GM19025 (cell line): ENCODE measurements around the gene CCM2L.

Experiments used
- ATAC-seq: cut with Tn5 transposase; IDR thresholded peaks from one replicate; pipeline ENCODE4 v1.9.1; 2021; ENCODE audit warnings: mild to moderate bottlenecking, low read depth, moderate library complexity; ENCODE audit not compliant: unreplicated experiment

CCM2L gene

DNA sequence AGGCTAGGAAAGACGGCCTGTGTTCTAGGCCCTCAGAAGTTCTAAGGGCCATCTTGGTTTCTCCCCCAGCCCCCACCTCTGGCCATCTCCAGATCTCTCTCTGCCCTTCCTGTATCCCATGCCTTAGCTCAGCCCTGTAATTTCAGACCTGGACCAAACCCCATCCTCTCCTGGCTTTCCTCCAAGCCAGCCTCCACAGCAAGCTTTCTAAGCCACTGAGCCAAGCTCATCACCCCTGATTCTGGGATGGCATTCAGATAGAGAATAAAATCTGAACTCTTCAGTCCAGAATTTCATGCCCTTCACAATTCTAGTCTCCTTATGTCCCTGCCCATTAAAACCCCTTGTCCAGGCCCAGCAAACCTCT is 18.9 kb upstream of the CCM2L start:
- ATAC-seq, result no peak

DNA sequence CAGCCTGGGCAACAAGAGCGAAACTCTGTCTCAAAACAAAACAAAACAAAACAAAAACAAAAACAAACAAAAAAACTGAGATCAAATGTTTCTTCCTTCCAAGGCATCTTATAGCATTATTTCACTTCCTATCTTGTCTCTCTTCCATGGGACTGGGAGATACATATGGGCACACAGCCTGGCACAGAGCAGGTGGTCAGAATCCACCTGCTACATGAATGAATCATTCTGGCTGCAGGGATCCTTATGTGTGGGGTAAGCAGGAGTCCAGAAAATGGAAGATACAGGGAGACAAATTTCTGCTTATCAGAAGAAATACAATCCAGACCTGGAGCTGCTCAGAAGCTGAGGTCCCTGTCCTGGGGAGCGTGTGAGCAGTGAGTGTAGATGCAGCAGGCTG is 18.2 kb upstream of the CCM2L start:
- no peak for ATAC-seq

DNA sequence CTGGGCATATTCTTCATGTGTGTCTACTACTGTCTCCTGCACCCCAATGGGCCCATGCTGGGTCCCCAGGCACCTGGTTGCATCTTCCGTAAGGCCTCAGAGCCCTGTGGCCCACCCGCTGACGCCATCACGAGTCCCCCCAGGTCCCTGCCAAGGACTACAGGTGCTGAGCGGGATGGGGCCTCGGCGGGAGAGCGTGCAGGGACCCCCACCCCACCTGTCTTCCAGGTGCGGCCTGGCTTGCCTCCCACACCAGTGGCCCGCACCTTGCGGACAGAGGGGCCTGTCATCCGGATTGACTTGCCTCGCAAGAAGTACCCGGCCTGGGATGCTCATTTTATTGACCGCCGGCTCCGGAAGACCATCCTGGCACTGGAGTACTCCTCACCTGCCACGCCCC is 13.2 kb upstream of the CCM2L start:
- ATAC-seq, result no peak

DNA sequence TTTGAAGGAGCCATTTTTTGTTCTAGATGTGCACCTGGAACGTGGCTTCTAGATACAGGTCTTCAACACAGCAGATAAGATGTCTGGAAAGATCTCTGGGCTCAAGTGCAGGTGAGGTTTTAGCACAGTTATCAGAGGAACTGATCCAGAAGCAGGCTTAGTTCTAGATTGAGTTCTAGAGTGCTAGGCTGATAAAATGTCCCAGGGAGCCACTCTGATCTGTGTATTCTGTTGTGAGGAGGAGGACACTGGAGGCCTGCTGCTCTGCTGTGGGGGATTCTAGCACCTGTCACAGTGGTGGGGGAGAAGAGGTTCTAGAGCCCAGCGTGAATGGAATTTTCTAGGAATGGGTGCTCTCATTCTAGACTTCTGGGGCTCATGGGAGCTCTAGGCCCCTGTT is 12.0 kb upstream of the CCM2L start:
- ATAC-seq, result no peak

DNA sequence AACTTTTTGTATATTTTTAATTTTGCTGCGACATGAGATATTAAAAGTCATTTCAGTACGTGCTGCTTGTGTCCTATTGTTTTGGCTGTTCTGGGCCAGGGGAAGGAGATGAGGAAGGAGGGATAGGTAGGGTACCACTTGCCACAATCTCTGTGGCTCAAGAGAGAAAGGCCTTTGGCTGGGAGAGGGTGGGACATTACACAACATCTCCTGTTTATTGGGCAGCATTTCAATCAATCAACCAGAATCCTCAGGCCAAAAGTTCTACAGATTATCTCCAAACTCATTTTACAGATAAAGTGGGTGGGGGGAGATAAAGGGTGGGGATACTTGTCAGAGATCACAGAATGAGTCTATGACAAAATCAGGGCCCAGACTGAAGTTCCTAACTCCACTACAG is 6.9 kb upstream of the CCM2L start:
- no peak for ATAC-seq

DNA sequence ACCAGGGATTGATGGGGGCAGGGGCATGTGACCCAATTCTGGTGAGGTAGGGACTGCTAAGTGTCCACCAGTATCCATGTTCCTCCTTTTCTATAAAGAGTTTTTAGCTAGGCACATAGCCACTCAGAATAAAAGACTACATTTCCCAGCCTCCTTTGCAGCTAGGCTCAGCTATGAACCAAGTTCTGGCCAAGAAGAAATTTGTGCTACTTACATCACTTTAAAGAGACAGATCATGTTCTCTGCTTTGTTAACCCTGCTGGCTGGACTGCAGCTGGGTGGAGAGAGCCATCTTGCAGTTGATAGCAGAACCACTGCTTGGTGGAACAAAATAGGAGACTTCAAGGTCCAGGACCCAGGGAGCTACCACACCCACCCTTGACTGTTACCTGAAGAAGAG is 5.3 kb upstream of the CCM2L start:
- no peak for ATAC-seq

DNA sequence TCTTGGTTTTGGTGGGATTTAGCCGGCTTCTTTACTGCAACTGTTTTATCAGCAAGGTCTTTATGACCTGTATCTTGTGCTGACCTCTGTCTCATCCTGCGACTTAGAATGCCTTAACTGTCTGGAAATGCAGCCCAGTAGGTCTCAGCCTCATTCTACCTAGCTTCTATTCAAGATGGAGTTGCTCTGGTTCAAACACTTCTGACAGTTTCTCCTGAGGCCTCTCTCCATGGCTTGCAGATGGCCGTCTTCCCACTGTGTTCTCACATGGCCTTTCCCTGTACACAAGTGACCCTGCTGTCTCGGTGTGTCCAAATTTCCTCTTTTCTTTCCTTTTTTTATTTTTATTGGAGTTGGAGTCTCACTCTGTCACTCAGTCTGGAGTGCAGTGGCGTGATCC is 4.2 kb upstream of the CCM2L start:
- no peak for ATAC-seq

DNA sequence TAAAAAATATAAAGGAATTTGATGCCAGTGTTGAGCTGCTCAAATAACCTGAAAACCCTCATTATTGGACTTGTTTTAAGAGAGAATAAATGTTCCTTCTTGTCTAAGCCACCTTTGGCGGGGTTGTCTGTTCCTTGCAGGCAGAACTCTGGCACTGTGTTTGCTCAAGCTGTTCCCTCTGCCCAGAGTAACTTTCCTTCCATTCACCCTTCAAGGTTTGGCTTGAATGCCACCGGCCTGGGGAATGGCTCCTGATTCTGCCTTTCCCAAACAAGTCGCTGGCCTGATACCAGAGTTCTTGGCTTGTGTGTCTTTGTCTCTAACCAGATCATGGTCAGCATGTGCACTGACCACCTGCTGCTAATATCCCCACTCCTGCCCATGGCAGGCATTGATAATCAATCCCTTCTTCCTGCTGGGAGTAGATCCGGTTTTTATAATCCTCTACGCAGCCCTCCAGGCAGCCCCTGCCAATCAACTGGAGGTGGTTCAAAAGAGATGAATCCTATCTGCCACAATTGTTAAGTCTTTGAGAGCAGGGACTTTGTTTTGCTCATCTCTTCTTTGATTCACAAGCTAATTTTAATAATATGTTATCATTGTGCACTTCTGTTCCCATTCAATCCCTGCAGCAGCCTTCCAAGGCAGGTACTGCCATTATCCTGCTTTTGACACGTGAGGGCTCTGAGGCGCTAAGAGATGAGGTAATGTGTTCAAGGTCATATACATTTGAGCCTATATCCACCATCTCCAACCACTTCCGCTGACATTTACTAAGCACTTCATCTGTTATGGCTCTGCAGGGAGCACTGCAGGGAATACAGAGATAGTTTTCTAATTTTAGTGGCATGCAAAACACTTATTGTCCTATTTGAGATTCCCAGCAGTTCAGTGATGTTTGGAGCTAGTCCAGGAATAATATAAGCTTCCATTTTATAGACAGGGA is 3.1 kb upstream of the CCM2L start:
- no peak for ATAC-seq

DNA sequence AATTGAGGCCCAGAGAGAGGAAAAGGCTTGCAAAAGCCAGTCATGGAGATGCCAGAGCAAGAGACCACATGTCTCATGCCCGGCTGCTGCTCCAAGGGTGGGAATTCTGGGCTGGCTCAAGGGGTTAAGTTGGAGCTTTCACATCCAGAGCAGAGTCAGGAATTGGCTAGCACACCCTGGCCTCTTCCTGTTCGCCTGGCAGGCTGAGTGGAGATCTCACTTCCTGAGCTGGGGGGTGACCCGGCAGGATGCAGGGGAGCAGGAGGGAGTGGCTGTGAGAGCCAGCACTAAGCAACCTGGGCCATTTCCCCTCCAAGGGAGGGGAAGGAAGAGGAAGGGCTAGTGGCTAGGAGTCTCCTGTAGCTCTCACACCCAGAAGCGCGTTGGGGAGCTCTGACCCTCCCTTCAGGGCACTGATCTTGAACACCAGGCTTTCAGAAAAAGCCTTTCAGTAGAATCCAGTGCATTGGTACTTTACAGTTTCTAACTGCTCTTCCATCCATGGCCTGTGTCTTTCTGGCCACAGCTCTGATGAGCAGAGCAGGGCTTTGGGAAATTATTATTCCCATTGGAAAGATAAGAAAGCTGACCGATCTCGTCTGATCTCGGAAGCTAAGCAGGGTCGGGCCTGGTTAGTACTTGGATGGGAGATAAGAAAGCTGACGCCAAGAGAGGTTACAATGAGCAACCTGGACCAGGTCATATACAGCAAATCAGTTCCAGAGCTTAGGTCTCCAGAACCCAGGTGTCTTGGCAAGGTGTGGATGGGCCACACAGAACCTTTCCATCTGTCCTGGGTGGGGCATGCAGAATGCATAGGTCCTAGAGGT is 2.2 kb upstream of the CCM2L start:
- ATAC-seq, result no peak

DNA sequence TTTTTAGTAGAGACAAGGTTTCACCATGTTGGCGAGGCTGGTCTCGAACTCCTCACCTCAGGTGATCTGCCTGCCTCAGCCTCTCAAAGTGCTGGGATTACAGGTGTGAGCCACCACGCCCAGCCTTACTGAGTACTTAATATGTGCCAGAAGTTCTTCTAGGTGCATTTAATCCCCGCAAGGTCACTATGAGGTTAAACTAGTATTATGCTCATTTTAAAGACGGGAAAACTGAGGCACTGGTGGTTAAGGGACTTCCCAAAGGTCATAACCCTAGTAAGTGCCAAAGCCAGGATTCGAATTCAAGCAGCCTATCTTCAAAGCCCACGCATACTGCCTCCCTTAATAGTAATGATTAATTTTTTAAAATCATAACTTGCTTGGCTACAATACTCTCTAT is 674 bp upstream of the CCM2L start:
- ATAC-seq, result no peak

DNA sequence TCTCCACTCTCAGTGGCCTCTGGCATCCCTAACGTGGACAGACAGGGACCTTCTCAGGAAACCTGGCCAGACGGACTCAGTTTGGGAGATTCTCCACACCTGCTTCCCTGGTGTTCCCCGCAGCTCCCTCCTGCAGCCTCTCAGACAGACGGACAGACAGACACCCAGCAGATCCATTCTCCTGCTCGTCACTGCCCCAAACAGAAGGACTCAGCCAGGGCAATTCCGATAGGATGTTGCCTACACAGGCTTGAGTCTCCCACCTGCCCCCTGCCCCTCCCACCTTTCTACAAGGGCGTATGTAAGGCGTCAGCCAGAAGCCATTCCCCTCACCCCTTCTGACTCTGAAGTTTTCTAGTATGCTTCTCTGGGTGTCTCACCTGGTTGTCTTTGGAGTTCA is 428 bp downstream of the CCM2L start:
- no peak for ATAC-seq

DNA sequence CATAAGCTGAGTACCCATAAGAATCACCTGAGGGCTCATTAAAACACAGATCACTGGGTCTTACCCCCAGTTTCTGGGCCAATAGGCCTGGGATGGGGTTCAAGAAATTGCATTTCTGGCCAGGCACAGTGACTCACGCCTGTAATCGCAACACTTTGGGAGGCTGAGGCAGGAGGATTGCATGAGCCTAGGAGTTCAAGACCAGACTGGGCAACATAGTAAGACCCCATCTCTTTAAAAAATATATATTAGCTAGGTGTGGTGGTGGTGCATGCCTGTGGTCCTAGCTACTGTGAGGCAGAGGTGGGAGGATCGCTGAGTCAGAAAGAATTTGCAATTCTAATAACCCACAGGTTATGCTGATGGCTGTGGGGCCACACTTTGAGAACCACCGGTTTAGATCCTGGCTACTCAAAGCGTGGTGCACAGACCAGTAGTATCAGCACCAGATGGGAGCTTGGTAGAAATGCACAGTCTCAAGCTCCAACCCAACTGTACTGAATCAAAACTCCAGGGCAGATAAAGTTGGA is 2.0 kb downstream of the CCM2L start:
- ATAC-seq, result no peak

DNA sequence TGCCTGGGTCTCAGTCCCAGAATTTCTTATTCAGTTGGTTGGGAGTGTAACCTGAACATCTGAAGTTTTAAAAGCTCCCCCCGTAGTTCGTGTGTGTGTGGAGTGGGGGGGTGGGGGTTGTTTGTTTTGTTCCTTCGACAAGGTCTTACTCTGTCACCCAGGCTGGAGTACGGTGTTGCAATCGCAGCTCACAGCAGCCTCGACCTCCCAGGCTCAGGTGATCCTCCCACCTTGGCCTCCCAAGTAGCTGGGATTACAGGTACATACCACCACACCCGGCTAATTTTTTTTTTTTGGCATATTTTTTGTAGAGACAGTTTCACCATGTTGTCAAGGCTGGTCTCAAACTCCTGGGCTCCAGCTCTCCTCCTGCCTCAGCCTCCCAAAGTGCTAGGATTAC is 3.1 kb downstream of the CCM2L start:
- no peak for ATAC-seq

DNA sequence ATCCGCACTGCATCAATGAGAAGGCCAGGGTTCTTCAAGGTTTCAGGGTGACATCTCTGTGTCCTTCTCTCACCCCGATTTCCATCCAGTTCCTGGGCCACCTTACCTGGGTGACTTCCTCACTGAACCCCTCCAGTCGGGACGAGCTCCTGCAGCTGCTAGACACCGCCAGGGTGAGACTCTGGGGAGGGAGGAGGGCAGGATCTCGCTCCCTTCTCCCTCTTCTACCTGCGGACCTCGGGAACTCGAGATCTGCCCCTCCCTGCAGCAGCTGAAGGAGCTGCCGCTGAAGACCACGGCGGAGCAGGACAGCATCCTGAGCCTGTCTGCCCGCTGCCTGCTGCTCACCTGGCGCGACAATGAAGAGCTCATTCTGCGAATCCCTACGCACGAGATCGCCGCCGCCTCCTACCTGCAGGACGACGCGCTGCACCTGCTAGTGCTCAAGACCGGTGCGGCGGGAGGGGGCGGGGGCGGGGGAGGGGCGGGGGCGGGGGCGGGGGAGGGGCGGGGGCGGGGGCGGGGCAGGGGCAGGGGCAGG is 7.5 kb downstream of the CCM2L start:
- no peak for ATAC-seq

DNA sequence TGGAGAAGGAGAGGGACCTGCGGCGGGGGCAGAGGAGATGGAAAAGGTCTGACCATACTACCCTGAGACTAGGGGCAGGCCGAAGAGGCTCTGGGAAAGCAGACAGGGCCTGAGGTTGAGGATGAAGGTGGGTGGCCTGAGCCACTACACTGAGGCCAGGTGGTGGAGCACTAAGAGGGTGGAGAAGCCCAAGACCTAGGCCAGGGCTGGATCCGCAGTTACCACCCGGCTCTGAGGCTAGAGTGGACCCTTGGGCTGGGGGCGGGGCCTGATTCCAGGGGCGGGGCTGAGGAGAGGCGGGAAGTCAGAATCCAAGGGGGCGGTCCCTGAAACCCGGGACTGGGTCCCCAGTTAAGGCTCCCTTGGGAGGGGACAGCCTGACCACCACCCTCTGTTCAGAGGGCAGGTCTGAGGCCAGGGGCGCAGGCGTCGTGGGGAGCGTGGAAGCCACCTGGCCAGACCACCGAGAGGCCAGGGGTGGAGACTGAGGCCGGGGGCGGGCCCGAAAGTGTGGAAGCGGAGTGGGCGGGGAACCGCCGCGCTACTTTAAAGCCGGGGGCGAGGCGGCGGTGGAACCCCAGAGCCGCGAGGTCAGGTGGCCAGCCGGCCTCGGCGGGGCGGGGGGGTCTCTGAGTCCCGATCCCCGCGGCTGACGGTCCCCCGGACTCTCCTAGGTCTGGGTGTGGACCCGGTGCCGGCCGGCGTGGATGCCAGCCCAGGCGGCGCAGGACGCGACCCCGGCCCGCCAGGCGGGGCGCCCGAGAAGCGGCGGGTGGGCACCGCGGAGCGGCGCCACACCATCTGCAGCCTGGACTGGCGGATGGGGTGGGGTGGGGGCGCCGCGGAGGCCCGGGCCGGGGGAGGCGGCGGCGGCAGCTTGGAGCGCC is 8.3 kb downstream of the CCM2L start:
- ATAC-seq, result no peak

DNA sequence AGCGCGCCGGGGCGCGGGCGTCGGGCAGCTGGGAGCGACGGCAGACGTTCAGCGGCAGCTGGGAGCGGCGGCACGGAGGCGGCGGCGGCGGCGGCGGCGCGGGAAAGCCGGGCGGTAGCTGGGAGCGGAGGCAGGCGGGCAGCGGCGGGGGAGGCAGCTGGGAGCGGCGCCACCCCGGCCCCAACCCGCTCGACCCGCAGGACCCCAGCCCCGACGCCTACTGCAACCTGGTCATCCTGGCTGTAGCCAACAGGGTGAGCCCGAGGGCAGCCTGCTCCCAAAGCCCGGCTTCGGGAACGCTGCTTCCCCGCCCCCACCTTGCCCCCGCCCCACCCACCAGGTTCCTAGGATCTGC is 8.9 kb downstream of the CCM2L start:
- ATAC-seq, result no peak

DNA sequence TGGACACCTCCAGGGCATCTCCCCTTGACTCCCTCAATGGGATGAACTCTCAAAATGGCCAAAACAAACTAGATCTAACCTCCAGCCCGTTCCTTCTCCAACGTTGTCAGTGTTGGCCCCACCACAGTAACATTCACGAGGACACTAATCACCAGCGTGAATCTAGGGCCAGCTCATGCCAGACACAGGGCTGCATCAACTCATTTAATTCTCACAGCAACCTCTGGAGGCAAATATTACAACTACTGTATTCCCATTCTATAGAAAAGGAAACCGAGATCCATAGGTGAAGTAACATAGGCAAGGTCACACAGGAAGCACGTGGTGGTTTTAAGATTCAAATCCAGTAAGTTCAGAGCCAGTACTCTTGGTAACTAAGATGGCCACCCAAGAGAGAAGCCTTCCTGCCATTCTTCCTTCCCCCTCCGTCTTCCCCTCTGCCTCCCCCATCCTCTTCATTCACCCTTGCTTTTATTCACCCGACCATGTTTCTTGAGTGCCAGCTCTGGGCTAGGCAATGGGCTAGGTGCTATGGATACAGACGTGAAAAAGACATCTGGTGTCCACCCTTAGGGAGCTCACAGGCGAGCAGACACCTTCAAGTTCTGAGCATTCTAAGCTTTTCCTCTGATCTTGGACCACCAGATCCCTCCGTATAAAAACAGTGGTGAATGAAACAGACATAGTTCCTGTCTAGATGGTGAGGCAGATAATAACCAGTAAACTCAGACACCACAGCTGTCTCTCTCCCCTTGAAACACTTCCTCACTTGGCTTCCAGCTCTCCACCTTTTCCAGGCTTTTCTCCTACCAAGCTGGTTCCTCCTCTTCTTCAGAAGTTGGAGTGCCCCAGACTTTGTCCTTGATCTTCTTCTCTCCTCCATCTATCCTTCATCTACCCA is 9.6 kb downstream of the CCM2L start:
- ATAC-seq, result no peak

DNA sequence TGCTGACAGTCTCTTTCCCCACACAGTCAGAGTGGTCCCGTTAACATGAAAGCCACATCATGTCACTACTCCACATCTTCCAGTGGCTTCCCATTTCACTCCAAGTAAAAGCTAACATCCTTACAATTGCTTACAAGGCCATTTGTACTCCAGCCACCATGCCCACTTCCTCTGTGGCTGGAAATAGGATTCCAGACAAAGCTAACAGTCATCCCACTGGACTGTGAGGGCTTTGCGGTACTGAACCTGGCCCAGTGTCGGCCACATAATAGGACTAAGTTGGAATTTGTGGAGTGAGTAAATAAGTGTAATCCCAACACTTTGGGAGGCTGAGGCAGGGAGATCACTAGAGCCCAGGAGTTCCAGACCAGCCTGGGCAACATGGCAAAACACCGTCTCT is 10.9 kb downstream of the CCM2L start:
- no peak for ATAC-seq

DNA sequence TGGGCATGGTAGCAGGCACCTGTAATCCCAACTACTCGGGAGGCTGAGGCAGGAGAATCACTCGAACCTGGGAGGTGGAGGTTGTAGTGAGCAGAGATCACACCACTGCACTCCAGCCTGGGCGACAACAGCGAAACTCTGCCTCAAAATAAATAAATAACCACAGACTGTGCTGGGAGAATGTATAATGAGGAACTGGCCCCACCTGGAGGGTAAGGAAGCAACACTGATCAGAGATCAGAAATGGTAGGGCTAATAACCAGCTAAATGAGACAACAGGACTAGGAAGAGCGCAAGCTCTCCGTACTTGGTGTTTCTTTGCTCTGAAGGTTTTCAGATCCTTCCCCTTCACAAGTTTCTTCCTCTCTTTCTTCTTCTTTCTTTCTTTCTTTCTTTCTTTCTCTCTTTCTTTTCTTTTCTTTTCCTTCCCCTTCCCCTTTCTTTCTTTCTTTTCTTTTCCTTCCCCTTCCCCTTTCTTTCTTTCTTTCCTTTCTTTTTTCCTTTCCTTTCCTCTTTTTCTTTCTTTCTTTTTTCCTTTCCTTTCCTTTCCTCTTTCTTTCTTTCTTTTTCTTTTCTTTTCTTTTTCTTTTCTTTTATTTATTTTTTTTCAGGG is 14.6 kb downstream of the CCM2L start:
- no peak for ATAC-seq
